ENCODE data around the gene CEP70. TPM values are rescaled to one million over a fixed set of nuclear protein-coding genes. Genes with fewer than 3 reads are reported as not detected.

Gene CEP70
- total RNA-seq, 1 donor from 2014 or later: 44.3 TPM

DNA sequence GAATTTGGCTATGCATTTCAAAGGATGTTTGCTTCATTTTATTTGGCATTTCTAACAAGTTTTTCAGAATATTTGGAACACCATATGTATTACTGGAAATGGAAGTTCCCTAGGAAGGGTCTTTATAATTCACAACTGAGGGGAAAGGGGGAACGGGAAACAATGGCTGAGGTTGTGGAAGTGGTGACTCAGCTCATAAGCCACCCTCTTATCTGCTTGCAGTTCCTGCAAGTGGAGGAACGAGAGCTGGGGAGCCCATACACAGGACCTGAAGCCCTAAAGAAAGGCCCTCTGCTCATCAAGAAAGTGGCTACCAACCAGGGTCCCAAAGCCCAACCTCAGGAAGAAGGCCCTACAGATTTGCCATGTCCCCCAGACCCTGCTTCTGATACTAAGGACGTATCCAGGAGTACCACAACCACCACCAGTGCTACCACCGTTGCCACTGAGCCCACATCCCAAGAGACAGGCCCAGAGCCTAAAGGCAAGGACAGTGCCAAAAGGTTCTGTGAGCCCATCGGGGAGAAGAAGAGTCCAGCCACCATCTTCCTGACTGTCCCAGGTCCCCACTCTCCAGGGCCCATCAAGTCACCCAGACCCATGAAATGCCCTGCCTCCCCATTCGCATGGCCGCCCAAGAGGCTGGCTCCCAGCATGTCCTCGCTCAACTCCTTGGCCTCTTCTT is 121.8 kb downstream of the CEP70 start:
- H3K27me3 Mint-ChIP-seq: no peaks in the 10 kb centered on the region
- no peak overlapping the region for H3K4me3 Mint-ChIP-seq
- no peaks in the 10 kb centered on the region for H3K9me3 Mint-ChIP-seq
- no peaks in the 10 kb centered on the region for H3K36me3 Mint-ChIP-seq
- H3K4me1 Mint-ChIP-seq (ENCODE audit: unreplicated experiment): no peaks in the 10 kb centered on the region
- DNase-seq (ENCODE audit: extremely low spot score, unreplicated experiment): no peak
- no peak overlapping the region for H3K27ac Mint-ChIP-seq
- TF ChIP-seq, protein P1, sequence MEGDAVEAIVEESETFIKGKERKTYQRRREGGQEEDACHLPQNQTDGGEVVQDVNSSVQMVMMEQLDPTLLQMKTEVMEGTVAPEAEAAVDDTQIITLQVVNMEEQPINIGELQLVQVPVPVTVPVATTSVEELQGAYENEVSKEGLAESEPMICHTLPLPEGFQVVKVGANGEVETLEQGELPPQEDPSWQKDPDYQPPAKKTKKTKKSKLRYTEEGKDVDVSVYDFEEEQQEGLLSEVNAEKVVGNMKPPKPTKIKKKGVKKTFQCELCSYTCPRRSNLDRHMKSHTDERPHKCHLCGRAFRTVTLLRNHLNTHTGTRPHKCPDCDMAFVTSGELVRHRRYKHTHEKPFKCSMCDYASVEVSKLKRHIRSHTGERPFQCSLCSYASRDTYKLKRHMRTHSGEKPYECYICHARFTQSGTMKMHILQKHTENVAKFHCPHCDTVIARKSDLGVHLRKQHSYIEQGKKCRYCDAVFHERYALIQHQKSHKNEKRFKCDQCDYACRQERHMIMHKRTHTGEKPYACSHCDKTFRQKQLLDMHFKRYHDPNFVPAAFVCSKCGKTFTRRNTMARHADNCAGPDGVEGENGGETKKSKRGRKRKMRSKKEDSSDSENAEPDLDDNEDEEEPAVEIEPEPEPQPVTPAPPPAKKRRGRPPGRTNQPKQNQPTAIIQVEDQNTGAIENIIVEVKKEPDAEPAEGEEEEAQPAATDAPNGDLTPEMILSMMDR (conservative IDR thresholded peaks at IDR 0.05): no peak

DNA sequence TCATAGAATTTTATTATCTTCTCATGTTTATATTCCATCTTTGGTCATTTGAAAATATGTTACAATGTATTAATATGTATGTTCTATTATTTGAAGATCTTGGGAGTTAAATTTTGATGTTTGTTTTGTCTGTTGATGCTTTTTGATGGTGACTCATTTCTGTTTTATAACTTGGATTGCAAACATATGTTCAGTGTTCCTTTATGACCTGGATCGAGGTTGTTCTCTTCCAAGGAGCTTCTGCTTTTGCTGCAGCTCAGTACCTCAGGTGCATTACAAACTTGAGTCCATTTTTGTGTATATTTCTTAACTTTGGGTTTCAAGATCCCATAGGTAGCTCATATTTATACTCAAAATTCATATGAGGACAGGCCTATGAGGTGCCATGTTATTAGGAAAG is 122.6 kb downstream of the CEP70 start:
- H3K27me3 Mint-ChIP-seq: no peaks in the 10 kb centered on the region
- TF ChIP-seq, protein P1 (conservative IDR thresholded peaks at IDR 0.05): no peak
- peaks cover 4% of the 10 kb centered on the region for H3K4me1 Mint-ChIP-seq (ENCODE audit: unreplicated experiment)
- no peak overlapping the region for H3K4me3 Mint-ChIP-seq
- DNase-seq (ENCODE audit: extremely low spot score, unreplicated experiment): no peak
- no peak overlapping the region for H3K27ac Mint-ChIP-seq
- H3K9me3 Mint-ChIP-seq: no peaks in the 10 kb centered on the region
- no peaks in the 10 kb centered on the region for H3K36me3 Mint-ChIP-seq

DNA sequence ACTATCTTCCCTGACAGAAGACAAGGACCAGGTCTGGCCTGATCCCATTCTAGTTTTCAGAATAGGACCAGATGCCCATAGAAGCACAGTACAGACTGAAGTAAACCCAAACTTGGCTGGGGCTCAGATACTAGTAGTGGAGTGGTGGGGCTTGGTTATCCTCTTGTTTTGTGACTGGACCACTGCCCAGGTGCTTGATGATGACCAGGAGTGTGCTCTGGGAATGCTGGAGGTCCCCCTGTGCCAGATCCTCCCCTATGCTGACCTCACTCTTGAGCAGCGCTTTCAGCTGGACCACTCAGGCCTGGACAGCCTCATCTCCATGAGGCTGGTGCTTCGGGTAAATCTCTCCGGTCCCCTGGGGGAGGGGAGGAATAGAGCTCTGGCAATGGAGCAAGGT is 123.4 kb downstream of the CEP70 start:
- Mint-ChIP-seq H3K27me3 (no peaks in the 10 kb centered on the region), H3K36me3 (no peaks in the 10 kb centered on the region), H3K4me3 (no peak overlapping the region), H3K4me1 (ENCODE audit: unreplicated experiment) (peaks cover 9% of the 10 kb centered on the region), H3K9me3 (no peaks in the 10 kb centered on the region), H3K27ac (no peak overlapping the region)
- no peak for DNase-seq (ENCODE audit: extremely low spot score, unreplicated experiment)
- TF ChIP-seq, protein P1 (conservative IDR thresholded peaks at IDR 0.05): no peak

DNA sequence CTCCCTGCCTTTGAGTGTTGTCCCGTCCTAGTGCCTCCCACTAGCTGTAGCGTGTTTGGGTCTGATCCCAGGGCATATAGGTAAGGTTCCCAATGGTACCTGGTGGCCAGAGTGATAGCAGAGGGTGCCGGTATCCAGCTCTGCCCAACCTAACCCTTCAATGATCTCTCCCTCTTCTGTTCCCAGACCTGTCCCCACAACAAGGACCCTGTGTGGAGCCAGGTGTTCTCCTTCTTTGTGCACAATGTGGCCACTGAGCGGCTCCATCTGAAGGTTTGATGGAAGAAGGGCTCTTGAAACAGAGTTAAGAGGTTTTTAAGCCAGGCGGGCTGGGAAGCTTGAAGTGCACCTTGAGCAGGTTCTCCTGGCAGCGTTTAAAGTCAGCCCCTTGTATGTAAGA is 124.2 kb downstream of the CEP70 start:
- no peak for DNase-seq (ENCODE audit: extremely low spot score, unreplicated experiment)
- Mint-ChIP-seq H3K4me3 (no peak overlapping the region), H3K9me3 (no peaks in the 10 kb centered on the region), H3K27ac (no peak overlapping the region), H3K4me1 (ENCODE audit: unreplicated experiment) (peaks cover 9% of the 10 kb centered on the region), H3K27me3 (no peaks in the 10 kb centered on the region), H3K36me3 (no peaks in the 10 kb centered on the region)
- TF ChIP-seq, protein P1 (conservative IDR thresholded peaks at IDR 0.05): no peak

DNA sequence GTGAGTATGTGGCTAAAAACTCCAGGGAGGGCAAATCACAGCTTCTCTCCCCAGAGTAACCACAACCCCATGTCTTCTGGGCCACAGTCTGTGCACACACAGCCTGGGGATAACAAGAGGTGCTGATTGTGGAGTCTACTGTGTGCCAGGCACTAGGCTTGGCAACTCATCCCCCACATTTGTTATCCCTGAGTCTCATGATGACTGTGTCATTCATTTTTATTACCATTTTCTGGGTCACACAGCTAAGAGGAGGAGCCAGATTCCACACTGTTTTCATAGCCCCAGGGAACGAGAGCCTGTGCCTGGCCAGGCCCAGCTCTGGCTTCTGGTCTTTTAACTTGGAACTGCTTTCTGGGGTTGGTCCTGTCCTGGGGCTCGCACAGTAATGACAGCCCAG is 125.2 kb downstream of the CEP70 start:
- Mint-ChIP-seq H3K27ac (no peak overlapping the region), H3K4me3 (no peak overlapping the region), H3K27me3 (no peaks in the 10 kb centered on the region), H3K4me1 (ENCODE audit: unreplicated experiment) (peaks cover 9% of the 10 kb centered on the region), H3K36me3 (no peaks in the 10 kb centered on the region), H3K9me3 (no peaks in the 10 kb centered on the region)
- DNase-seq (ENCODE audit: extremely low spot score, unreplicated experiment): no peak
- TF ChIP-seq, protein P1 (conservative IDR thresholded peaks at IDR 0.05): no peak

All from type B pancreatic cell (in vitro differentiated cells).